HG03378 (cell line): Measurements from ENCODE around the gene TMEM220.
"Not testable (repeated sequence)": the region's sequence is repeated elsewhere in the genome, so short reads cannot be mapped to it uniquely, and the experiment has no call there.

Experiments
- ATAC-seq: cut with Tn5 transposase; IDR thresholded peaks from one replicate; pipeline ENCODE4 v1.9.1; 2021; ENCODE audit warnings: mild to moderate bottlenecking, moderate library complexity; ENCODE audit not compliant: unreplicated experiment

Gene TMEM220

GRCh38 chr17:10755592-10756127 is 25.8 kb upstream of the TMEM220 start:
- ATAC-seq, result no peak

GRCh38 chr17:10754861-10755591 is 25.2 kb upstream of the TMEM220 start:
- no peak for ATAC-seq

- no peak for ATAC-seq
Measured at GRCh38 chr17:10754109-10754508, 24.3 kb upstream of the TMEM220 start.

GRCh38 chr17:10752696-10753095 is 22.9 kb upstream of the TMEM220 start:
- ATAC-seq, result no peak

- ATAC-seq, result no peak
Measured at GRCh38 chr17:10751563-10751962, 21.7 kb upstream of the TMEM220 start.

- no peak for ATAC-seq
Measured at GRCh38 chr17:10750210-10750609, 20.4 kb upstream of the TMEM220 start.

- ATAC-seq, result no peak
Measured at GRCh38 chr17:10748531-10749181, 18.8 kb upstream of the TMEM220 start.

GRCh38 chr17:10745231-10745630 is 15.4 kb upstream of the TMEM220 start:
- ATAC-seq, result no peak

GRCh38 chr17:10744501-10745000 is 14.7 kb upstream of the TMEM220 start:
- ATAC-seq, result no peak

- ATAC-seq, result no peak
Measured at GRCh38 chr17:10743316-10744009, 13.6 kb upstream of the TMEM220 start.

GRCh38 chr17:10742431-10742830 is 12.6 kb upstream of the TMEM220 start:
- no peak for ATAC-seq

GRCh38 chr17:10741416-10742135 is 11.8 kb upstream of the TMEM220 start:
- no peak for ATAC-seq

GRCh38 chr17:10739386-10739785 is 9.6 kb upstream of the TMEM220 start:
- no peak for ATAC-seq

GRCh38 chr17:10738521-10739258 is 8.9 kb upstream of the TMEM220 start:
- ATAC-seq, result no peak

- no peak for ATAC-seq
Measured at GRCh38 chr17:10737736-10738135, 7.9 kb upstream of the TMEM220 start.

GRCh38 chr17:10737168-10737622 is 7.4 kb upstream of the TMEM220 start:
- no peak for ATAC-seq

- ATAC-seq, result no peak
Measured at GRCh38 chr17:10735821-10736220, 6.0 kb upstream of the TMEM220 start.

GRCh38 chr17:10735251-10735650 is 5.4 kb upstream of the TMEM220 start:
- ATAC-seq, result no peak

GRCh38 chr17:10733666-10734065 is 3.8 kb upstream of the TMEM220 start:
- ATAC-seq, result no peak

- not testable (repeated sequence) for ATAC-seq
Measured at GRCh38 chr17:10732121-10732520, 2.3 kb upstream of the TMEM220 start.
